A673 (cell line): ENCODE data around the gene TSR3. TPM values are rescaled to one million over a fixed set of nuclear protein-coding genes. Genes with fewer than 3 reads are reported as not detected.

Experiments used
- BruUV-seq: library from RNA; stranded (reverse); fragments of 400-500 nt; replicated peaks from 2 replicates; lab custom pipeline; 2021; lab: Mats Ljungman, UMichigan
- CTCF ChIA-PET: fragments of 300-600 bp; sonication (Branson Sonifier 250); formaldehyde crosslinking; loops from one replicate; lab custom pipeline; 2022; ENCODE audit warnings: antibody characterized with exemption; lab: Charles Lee
- POLR2A ChIA-PET: fragments of 300-600 bp; sonication (Branson Sonifier 250); formaldehyde crosslinking; loops from one replicate; lab custom pipeline; 2022; ENCODE audit warnings: antibody characterized with exemption; ENCODE audit not compliant: low non-redundant PET; lab: Charles Lee
- DNase-seq: peaks from one replicate; pipeline ENCODE4 v3.0.0-alpha.2; 2015; ENCODE audit warnings: low spot score
- H3K27ac ChIP-seq: fragments of 200-600 bp; sonication (generic); 2 replicates; pipeline ENCODE4 v1.5.1; 2016; ENCODE audit warnings: mixed run types, low read depth, mild to moderate bottlenecking, mixed read lengths, antibody characterized with exemption, low read length; ENCODE audit not compliant: poor library complexity, severe bottlenecking
- H3K27me3 ChIP-seq: fragments of 200-600 bp; sonication (generic); replicated peaks from 2 replicates; pipeline ENCODE4 v1.6.1; 2017; ENCODE audit warnings: mixed run types, low read depth, mild to moderate bottlenecking, mixed read lengths, antibody characterized with exemption, low read length; ENCODE audit not compliant: insufficient read depth, poor library complexity
- H3K36me3 ChIP-seq: fragments of 200-600 bp; sonication (generic); 2 replicates; pipeline ENCODE4 v1.6.1; 2016; ENCODE audit warnings: mixed run types, mild to moderate bottlenecking, mixed read lengths, antibody characterized with exemption, low read length; ENCODE audit not compliant: insufficient read depth, poor library complexity, severe bottlenecking
- H3K4me1 ChIP-seq: fragments of 200-600 bp; sonication (generic); 2 replicates; pipeline ENCODE4 v1.6.1; 2017; ENCODE audit warnings: mixed run types, mild to moderate bottlenecking, mixed read lengths, antibody characterized with exemption, low read length; ENCODE audit not compliant: insufficient read depth, poor library complexity, severe bottlenecking
- H3K4me3 ChIP-seq: fragments of 200-600 bp; sonication (generic); 2 replicates; pipeline ENCODE4 v1.5.1; 2016; ENCODE audit warnings: low read depth, mixed run types, mild to moderate bottlenecking, mixed read lengths, low read length; ENCODE audit not compliant: poor library complexity, severe bottlenecking
- H3K9me3 ChIP-seq: fragments of 200-600 bp; sonication (generic); 2 replicates; pipeline ENCODE4 v1.6.1; 2016; ENCODE audit warnings: mixed run types, low read depth, mild to moderate bottlenecking, mixed read lengths, antibody characterized with exemption, low read length; ENCODE audit not compliant: poor library complexity, severe bottlenecking
- CTCF ChIP-seq: fragments of 300-800, 200-600 bp; sonication (generic); conservative IDR thresholded peaks from 2 replicates; pipeline ENCODE4 v1.5.1; 2017; ENCODE audit warnings: low read depth, mild to moderate bottlenecking, antibody characterized with exemption, low read length, moderate library complexity, mixed read lengths
- EZH2 ChIP-seq: fragments of 200-600 bp; sonication (generic); IDR thresholded peaks from 2 replicates; pipeline ENCODE4 v1.6.1; 2017; ENCODE audit warnings: borderline replicate concordance, low read depth, mild to moderate bottlenecking, mixed read lengths, antibody characterized with exemption, low read length; ENCODE audit not compliant: poor library complexity, severe bottlenecking
- intact Hi-C: fragments of 100-400 bp; cut with micrococcal nuclease; formaldehyde crosslinking; loops from one replicate; pipeline ENCODE4 v1.10.0; 2022; ENCODE audit not compliant: unreplicated experiment
- total RNA-seq: library from RNA; stranded (reverse); gene quantifications from 2 replicates; pipeline ENCODE4 v1.2.3, GENCODE V29; 2021

Gene TSR3
- total RNA-seq, 1 experiment from 2014 or later, result 57.2 TPM

GRCh38 chr16:1317479-1318267, 34.0 kb downstream of the TSR3 start:
- Histone ChIP-seq H3K4me3 (no peak overlapping the region), H3K27ac (no peak overlapping the region), H3K4me1 (no peaks in the 10 kb centered on the region), H3K9me3 (no peaks in the 10 kb centered on the region), H3K36me3 (peaks cover 91% of the 10 kb centered on the region), H3K27me3 (no peaks in the 10 kb centered on the region)
- CTCF ChIA-PET, result no interaction called here
- BruUV-seq, result no TSS peak
- no peak for DNase-seq
- POLR2A ChIA-PET, result interaction anchor here (0.7 kb wide), 1 partner anchor 31 kb away, joined by 6 read pairs; no protein-coding TSS in a partner anchor
- intact Hi-C loops, result no loop called here
- no peak for TF ChIP-seq EZH2
- TF ChIP-seq CTCF, result no peak

DNA sequence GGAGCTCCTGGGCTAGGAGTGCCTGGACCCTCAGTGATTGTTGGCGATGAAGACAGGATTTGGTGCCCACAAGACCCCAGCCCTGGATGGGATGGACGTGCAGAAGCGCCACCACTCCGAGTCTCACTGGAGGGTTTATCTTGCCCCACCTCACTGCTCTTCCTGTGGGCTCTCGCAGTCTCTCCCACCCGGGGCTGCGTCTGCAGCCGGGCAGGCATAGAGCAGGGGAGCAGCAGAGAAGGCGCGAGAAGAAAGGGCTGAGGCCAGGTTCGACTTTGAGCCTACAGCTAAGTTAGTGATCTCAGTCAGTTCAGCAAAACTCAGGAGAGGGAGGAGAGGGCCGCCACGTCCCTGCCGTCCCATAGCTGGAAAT, 35.7 kb downstream of the TSR3 start:
- no peak overlapping the region for H3K27ac ChIP-seq
- no peak for DNase-seq
- no peaks in the 10 kb centered on the region for H3K9me3 ChIP-seq
- BruUV-seq, result no TSS peak
- intact Hi-C loops, result no loop called here
- TF ChIP-seq EZH2 (no peak), CTCF (no peak)
- H3K4me1 ChIP-seq, result peaks cover 7% of the 10 kb centered on the region
- H3K27me3 ChIP-seq, result no peaks in the 10 kb centered on the region
- POLR2A ChIA-PET, result no interaction called here
- no peak overlapping the region for H3K4me3 ChIP-seq
- CTCF ChIA-PET, result no interaction called here
- H3K36me3 ChIP-seq, result peaks cover 92% of the 10 kb centered on the region

- ChIA-PET POLR2A (no interaction called here), CTCF (no interaction called here)
- TF ChIP-seq CTCF, result no peak
- TF ChIP-seq EZH2, result no peak
- no peaks in the 10 kb centered on the region for H3K9me3 ChIP-seq
- H3K27me3 ChIP-seq, result no peaks in the 10 kb centered on the region
- no peak for DNase-seq
- no peak overlapping the region for H3K27ac ChIP-seq
- peaks cover 86% of the 10 kb centered on the region for H3K36me3 ChIP-seq
- H3K4me1 ChIP-seq, result peaks cover 8% of the 10 kb centered on the region
- no peak overlapping the region for H3K4me3 ChIP-seq
- intact Hi-C loops, result no loop called here
- BruUV-seq, result no TSS peak
Observed at GRCh38 chr16:1315081-1316032, 36.3 kb downstream of the TSR3 start.
